C4-2B (cell line): ENCODE data around the gene MPP3.

Experiments
- CTCF ChIP-seq: fragments of 450-650 bp; conservative IDR thresholded peaks from 2 replicates; pipeline ENCODE4 v1.5.1; 2017; ENCODE audit warnings: mild to moderate bottlenecking
- ZFX ChIP-seq: fragments of 450-650 bp; IDR thresholded peaks from 2 replicates; pipeline ENCODE4 v1.6.1; 2017

DNA sequence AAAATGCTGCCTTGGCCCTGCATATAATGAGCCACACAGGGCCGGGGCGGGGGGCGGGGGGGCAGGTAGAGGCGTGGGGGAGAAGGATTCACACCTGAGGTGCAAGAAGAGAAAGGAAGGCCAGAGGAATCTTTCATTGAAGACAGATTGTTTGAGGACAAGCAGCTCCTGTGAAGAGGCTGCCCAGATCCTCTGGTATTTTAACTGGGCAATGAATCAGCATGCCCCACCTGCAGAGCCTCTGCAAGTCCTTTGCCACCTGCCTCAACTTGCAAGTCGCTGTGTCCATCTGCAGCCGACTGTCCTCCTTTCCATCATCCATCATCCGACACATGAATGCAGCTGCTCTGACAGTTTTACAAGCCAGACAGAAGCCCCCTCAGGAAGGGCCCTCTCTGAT lies 73.1 kb downstream of the MPP3 start:
- TF ChIP-seq CTCF (no peak), ZFX (no peak)
